GM18909 (cell line): Measurements from ENCODE around the gene FAM83F.
"Not testable (repeated sequence)": the region's sequence is repeated elsewhere in the genome, so short reads cannot be mapped to it uniquely, and the experiment has no call there.

Source experiments
- ATAC-seq: cut with Tn5 transposase; IDR thresholded peaks from one replicate; pipeline ENCODE4 v1.9.1; 2021; ENCODE audit warnings: mild to moderate bottlenecking; ENCODE audit not compliant: unreplicated experiment, poor library complexity

The FAM83F gene

DNA sequence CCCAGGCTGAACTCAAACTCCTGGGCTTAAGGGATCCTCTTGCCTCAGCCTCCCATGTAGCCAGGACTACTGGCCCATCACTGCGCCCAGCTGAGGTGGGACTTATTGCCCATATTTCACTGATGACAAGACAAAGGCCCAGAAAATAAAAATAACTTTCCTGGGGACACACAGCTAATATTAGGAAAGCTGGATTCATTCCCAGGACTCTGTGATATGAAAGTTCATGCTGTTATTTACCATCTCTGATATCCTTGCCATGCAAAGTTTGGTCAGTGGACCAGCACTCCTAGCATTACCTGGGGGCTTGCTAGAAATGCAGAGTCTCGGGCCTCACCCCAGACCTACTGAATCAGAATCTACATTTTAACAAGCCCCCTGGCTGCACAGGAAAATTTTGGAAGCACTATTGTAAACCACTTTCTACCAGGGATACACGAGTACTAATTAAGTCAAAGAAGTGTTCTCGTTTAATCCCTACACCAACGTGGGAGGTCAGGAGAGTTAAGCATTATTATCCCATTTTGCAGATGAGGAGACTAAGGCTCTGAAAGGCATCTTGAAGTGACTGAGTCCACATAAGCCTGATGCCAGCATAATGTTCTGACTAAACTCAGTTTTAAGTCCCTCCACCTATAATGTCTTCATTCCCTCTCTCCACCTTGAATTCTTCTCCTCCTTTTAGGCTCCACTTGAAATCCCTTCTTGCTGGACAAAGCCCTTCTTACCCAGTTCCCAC lies 2.5 kb upstream of the FAM83F start:
- ATAC-seq: no peak

DNA sequence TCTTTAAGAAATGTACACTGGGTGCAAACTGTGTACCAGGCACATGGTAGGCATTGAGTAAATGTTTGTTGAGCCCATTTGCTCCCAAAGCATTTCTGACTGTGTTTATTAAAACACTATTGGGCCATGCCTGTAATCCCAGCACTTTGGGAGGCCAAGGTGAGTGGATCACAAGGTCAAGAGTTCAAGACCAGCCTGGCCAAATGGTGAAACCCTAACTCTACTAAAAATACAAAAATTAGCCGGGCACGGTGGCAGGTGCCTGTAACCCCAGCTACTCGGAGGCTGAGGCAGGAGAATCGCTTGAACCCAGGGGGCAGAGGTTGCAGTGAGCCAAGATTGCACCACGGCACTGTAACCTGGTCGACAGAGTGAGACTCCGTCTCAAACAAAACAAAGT lies 1.9 kb upstream of the FAM83F start:
- not testable (repeated sequence) for ATAC-seq

DNA sequence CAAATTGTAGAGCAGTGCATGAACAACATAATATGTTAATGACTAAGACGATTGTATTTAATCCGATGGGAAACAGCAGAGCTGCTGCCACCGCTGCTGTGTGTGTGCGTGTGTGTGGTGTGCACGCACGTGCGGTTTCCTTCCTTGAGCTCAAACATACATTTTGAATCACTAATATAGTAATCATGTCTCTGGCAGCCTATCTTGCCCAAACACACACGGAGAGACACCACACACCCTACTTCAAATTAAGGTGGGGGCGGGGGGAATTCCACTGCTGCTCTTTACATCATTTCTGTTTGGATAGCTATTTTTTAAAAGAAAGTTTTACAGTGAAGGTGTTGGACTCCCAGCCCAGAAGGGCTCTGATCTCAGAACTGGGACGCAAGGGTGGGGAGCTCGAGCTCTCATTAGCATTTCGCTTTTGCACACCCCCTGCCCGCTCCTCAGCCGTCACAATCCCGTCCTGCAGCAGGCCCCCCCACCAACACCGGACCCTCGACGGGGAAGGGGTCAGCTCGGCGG lies 651 bp upstream of the FAM83F start:
- ATAC-seq: no peak

DNA sequence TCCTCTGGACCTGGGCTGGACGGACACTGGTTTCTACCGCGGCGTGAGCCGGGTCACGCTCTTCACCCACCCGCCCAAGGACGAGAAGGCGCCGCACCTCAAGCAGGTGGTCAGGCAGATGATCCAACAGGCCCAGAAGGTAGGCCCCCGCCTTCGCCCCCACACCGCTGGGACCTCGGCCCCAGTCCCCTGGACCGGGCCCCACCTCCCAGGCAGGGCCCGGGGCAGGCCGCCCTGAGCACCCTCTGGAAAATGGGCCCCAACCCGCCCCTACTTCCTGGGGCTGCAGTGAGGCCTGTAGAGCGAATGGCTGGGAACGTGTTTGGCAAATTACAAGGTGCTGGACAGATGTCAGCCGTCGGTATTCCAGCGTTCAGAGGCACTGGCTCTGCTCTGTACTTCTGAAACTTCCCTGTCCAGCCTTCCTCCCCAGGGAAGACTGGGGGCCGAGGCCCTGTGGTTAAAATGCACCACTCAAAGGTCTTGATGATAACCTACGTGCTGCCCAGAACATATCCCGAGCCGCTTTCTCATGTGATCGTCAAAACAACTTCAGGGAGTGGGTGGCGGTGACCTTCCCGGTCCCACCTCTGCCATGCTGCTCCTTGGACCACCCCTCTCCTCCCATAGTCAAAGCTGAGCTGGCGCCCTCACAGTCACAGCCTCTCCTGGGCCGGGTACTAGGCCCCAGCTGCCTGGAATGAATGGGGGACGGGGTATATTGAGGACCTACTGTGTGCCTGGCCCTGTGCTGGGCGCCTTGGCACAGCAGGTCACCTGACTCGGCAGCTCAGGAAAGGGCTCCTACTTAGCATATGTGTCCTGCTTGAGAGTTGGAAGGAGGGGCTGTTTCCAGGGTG lies 869 bp downstream of the FAM83F start:
- no peak for ATAC-seq

DNA sequence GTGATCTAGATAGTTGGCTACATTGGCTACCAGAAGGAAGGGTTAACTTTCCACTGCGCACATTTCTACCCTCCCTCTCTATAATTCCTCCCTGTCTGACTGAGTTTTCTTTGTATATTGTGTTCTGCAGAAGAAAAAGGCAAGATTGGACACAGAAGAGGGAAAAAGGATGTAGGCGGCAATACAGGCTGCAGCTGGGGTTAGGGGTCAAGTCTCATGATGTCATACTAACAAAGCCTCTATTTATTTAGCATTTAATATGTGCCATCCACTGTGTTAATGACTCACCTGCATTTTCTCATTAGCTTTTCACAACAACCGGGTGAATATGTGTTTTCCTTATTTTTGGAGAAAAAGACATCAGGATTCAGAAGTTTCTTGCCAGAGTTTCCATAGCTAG lies 2.0 kb downstream of the FAM83F start:
- ATAC-seq: no peak

DNA sequence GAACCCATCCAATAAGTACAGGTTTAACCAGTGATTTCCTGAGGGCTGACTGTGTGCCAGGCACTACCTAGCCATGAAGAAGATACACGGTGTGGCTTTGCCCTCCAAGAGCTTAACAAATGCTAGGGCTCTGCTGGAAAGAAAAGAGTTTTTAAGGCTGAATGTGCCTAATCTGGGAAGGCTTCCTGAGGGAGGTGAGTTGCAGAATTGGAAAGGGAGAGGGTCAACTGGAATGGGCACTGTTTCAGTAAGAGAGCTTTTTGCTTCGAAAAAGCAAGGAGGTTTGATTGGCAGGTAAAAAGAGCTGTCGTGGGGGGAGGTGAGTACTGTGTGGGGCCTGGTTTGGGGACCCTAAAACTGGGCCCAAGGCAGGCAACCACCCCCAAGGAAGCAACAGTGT lies 2.7 kb downstream of the FAM83F start:
- no peak for ATAC-seq

DNA sequence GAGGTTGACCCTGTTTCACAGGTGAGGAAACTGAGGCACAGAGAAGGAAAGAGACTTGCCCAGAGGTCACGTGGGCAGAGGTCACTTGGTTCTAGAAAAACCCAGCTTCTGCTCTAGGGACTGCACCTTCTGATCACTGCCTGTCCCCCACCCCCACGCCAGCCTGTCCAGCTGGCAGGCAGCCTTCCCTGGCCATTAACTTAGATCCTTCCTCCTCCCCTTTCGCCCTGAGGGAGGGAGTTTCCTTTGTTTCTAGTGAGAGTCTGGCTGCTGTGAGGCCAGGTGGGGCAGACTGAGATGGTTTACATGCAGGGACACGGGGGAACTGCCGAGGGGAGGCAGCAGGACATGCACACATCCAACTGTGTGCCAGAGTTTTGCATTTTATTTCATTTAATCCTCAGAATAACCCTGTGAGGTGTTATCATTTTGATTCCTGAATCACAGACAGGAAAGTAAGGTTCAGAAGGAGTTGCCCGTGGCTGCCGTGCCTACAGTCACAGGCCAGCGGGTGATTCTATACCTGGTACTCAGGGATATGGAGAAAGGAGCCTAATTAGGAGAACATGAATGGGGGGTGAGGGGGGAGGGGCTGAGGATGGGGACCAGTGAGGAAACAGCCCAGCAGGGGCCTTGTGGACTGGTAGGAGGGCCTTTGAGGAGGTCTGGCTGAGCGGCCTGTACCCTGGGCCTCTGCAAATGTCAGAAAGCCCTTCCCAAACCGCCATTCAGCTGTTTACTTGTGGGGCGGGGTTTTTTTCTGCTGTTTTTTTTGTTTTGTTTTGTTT lies 3.4 kb downstream of the FAM83F start:
- ATAC-seq: no peak

DNA sequence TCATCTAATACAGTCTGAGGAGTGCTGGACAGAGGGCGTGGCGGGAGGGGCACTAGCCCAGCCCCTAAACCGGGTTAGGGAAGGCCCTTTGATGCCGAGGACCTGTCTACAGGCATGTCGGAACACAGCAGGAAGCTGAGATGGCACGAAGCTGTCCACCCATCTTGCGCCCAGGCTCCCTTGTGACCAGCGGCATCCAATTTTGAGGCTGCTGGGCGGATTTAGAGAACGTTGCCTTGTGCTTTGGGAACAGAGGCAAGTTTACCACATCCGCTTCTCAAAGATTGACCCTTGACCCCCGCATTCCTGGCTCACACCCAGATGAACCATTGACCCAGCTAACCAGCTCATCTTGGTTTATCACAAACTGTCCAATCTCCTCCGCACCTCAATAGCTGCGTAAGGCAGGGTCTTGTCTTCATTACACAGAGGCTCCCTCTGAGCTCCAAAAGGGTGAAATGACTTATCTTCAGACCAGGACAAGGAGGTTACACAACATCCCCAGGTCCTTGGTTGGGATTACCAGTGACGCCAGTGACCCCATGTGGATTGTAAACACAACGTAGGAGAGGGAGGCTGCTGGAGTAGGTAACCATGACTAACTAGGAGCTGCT lies 4.5 kb downstream of the FAM83F start:
- no peak for ATAC-seq

DNA sequence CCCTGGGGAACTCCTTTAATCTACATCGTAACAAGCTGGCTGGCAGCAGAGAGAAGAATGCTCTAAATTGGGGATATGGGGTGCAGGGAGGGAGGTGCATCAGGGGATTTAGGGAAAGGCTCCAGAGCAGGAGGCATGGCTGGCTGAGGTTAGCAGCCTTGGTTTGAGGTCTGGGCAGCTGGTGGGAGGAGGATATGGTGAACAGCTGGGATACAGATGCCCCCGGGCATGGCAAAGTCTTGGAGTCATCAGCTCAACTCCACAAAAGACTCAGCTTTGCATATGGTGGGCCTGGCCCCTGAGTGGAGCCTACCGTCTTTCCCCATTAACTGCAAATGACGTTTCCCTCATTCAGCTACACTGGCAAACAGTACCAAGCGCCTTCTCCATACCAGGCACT lies 5.4 kb downstream of the FAM83F start:
- ATAC-seq: no peak

DNA sequence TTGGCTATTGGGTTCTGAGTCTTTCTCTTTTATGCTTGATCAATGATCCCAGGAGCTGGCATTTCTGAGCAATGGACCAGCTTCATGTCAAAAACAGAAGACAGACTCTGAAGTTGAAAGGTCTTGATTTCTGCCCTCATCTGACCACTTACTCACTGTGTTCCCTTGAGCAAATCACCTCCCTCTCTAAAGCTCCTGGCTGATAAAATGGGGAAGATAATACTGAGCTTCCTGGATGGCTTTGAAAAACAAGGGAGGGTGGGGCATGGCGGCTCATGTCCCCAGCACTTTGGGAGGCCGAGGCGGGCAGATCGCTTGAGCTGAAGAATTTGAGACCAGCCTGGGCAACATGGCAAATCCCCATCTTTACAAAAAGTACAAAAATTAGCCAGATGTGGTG lies 6.4 kb downstream of the FAM83F start:
- ATAC-seq: no peak

DNA sequence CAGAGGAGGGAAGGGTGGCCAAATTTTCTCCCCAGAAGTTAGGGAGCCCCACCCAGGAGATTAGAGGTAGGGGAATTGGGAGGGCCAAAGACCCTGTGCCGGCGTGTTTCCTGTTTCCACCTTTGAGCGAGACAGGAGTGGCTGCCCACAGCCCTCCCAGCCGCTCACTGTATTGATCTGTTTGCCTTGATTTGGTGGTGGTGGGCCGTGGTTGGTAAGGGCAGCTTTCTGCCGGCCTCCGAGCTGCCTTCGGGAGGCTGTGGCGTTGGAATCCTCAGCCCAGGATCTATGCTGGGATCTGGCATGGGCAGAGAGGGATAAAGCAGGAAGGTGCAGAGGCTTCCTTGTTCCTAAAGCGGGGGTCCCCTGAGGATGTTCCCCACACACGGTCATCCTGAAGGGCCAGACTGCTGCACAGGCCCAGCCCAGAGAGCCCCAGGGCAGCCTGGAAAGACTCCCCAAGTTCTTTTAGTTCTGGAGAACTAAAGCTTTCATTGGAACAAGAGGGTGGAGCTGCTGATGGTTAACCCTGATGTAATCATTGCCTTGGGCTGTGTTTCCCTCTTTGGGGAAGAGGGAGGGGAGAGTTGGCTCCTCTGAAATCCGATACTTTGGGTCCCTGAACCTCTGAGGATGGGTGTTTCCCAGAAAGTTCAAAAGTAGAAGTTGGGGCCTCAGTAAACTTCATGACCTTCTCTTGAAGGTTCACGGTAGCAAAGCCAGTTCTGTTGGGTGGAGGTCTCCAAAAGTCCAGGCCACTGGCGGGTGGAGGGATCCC lies 7.2 kb downstream of the FAM83F start:
- no peak for ATAC-seq

DNA sequence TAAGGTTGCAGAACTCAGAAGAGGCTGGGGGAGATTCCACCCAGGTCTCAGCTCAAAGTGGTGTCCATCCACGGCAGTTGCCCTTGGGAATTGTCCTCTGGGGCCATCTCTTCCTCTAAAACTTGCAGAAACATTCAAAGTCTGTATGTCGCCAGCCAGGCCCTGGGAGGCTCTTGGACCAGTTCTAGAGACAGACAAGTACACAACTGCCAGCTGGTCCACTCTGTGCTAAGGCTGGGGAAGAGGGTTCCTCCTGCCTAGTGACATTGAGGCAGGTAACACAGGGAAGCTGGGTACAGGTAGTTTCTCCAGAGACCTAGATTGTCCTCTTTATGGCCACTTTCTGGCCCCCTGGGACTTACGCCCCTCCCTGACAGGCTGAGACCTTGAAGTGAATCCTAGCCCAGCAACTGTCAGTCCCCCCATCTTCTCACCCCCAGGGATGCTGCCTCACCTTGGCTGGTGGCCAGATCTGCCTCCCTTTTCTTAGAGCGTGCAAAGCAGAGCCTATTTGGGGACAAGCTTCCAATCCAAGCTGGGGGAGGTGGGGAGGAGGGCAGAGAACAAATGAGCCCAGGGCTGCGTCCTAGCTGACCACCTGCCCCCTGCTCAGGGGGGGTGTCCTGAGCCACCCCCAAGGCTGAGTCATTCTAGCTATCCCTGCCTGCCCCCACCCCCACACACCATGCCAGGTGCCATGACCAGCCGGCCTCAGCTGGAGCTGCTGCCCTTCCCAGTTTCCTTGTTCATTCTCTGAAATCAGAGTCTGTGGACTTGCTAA lies 8.4 kb downstream of the FAM83F start:
- ATAC-seq: no peak

DNA sequence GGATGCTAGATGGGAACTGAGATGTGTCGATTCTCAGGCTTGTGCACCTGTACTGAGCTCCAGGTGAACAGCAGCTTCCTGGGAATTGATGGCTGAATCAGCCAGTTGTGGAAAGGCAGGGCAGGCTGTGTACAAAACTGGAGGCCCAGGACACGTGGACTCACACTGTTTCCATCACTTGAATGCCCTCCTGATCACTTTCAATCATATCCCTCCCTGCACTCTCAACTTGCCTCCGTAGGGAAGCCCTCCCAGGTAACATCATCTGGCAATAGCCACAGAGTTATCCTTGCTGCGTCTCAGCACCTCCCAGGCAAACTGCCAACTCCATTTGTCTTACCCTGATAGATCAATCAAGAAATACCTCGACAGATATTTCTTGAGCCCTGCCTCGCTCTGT lies 10.1 kb downstream of the FAM83F start:
- ATAC-seq: no peak

DNA sequence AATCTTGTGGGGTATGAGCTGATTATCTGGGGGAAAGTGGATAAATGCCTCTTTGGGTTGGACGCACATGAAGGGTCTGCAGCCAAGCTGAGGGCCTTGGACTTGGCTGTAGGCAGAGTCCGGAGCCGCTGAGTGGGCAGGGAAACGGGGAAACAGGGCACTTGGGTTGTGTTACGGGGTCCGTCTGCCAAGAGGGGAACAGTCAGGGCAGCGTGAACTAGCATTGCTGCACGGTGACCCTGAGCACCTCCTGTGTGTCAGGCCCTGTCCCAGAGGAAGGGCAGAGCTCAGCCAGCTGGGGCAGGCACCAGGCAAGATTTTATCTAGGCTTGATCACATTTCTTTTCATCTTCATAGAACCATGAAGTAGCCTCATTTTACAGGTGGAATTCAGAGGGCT lies 11.9 kb downstream of the FAM83F start:
- ATAC-seq: no peak

DNA sequence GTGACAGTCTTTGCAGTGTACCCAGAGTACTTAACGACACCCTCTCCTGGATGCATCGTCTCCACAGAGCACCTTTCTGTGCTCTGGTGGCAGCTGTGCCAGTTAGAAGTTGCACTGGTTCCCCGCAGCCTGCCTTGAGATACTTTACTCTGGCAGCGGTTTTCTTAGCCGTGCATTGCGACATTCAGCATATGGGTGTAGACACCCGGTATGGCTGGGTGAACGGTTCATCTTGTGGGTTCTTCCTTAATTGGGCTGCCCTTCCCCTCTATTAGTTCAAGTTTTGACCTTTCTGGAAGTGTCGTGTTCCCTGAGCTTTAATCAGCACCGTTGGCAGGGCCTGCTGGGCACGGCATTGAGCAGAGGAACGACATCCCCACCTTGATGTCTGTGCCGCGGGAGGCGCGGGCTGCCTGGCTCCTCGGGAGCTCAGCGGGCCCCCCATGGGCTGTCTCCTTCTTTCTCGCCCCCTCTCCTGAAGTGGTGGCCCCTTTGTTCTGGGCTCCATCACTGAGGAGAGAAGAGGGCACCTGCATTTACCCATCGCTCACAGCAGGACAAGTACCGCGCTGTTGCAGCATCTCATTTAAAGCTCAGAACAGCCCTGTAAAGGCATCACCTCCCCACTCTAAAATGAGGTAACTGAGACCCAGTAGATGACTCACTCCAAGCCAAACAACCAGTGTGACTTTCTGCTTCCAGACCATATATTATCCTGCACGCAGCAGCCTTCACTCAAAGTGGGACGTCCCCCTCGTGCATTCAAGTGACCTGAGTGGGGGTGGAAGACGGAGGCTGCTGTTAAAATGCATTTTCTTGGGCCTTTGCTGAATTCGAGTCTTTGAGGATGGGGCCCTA lies 13.3 kb downstream of the FAM83F start:
- no peak for ATAC-seq

DNA sequence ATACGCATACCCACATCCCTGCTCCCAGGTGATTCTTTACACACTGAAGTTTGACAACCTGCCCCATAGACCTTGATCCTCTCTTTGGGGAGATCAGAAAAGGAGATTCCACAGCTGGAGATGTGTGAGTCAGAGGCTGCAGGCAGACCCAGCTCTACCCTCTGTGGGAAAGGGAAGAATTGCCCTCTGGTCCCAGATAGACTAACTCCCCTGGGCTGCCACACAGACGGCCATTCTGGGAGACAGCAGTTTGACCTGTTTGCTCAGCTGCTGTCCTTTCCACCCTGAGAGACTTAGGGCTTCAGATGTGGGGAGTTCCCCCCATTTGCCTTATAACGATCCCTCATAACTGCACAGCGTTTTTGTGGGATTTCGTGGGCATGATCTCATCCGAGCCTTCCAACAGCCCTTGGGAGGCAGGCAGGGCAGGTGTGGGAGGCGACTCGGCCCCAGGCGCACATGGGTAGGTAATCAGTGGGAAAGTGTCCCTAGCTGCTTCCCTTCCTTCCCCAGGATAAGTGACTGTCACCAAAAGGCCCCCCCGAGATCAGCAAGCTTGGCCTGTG lies 14.1 kb downstream of the FAM83F start:
- no peak for ATAC-seq

DNA sequence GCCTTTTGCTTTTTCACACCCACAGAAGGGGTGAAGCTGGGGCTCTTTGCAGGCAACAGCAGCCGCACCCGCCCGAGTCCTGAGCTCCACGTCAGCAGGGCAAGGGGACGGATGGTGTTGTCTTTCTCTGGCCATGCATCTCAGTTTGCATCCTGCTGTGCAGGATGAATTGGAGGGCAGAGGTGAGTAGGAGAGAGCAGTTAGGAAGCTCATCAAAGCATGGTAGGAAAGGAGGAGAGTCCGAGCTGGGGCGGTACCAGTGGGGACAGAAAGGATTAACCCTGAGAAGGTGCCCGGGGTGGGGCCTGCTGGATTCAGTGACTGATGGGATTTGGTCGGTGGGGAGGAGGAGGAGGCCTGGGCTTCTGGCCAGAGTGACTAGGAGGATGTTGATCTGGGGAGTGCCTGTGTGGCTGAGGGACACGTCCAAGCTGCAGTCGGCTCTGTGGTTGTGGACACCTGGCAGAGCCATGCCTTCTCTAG lies 14.6 kb downstream of the FAM83F start:
- no peak for ATAC-seq
